KOPT-K1 (cell line): ENCODE data around the gene VPS13D.
"Not testable (repeated sequence)": the region's sequence is repeated elsewhere in the genome, so short reads cannot be mapped to it uniquely, and the experiment has no call there.

Experiments
- H3K27ac ChIP-seq: fragments of 200-600 bp; sonication (generic); 2 replicates; pipeline ENCODE4 v1.5.1; 2016; ENCODE audit warnings: antibody characterized with exemption, mild to moderate bottlenecking, low read depth, low read length; ENCODE audit not compliant: poor library complexity, severe bottlenecking
- H3K36me3 ChIP-seq: fragments of 200-600 bp; sonication (generic); 2 replicates; pipeline ENCODE4 v1.5.1; 2017; ENCODE audit warnings: antibody characterized with exemption, mild to moderate bottlenecking, low read length, moderate library complexity; ENCODE audit not compliant: insufficient read depth
- H3K9me3 ChIP-seq: fragments of 200-600 bp; sonication (generic); 2 replicates; pipeline ENCODE4 v1.5.1; 2017; ENCODE audit warnings: antibody characterized with exemption, low read length, mild to moderate bottlenecking; ENCODE audit not compliant: insufficient read depth, poor library complexity, severe bottlenecking

The VPS13D gene

GRCh38 chr1:12314333-12314903 is 84.6 kb downstream of the VPS13D start:
- peaks cover 91% of the 10 kb centered on the region for H3K36me3 ChIP-seq
- no peaks in the 10 kb centered on the region for H3K9me3 ChIP-seq
- no peak overlapping the region for H3K27ac ChIP-seq

GRCh38 chr1:12315146-12315545 is 85.3 kb downstream of the VPS13D start:
- H3K27ac ChIP-seq = no peak overlapping the region
- H3K36me3 ChIP-seq = peaks cover 91% of the 10 kb centered on the region
- no peaks in the 10 kb centered on the region for H3K9me3 ChIP-seq

GRCh38 chr1:12316331-12316730 is 86.5 kb downstream of the VPS13D start:
- Histone ChIP-seq H3K9me3 (no peaks in the 10 kb centered on the region), H3K36me3 (peaks cover 87% of the 10 kb centered on the region), H3K27ac (no peak overlapping the region)

GRCh38 chr1:12320486-12320885 is 90.7 kb downstream of the VPS13D start:
- no peak overlapping the region for H3K27ac ChIP-seq

GRCh38 chr1:12324423-12324822 is 94.6 kb downstream of the VPS13D start:
- peaks cover 71% of the 10 kb centered on the region for H3K36me3 ChIP-seq
- no peaks in the 10 kb centered on the region for H3K9me3 ChIP-seq
- H3K27ac ChIP-seq = no peak overlapping the region

More at GRCh38 chr1:12320486-12320885, 90.7 kb downstream of the VPS13D start:
- Histone ChIP-seq H3K9me3 (no peaks in the 10 kb centered on the region), H3K36me3 (peaks cover 83% of the 10 kb centered on the region)

GRCh38 chr1:12324973-12325372 is 95.1 kb downstream of the VPS13D start:
- H3K27ac ChIP-seq, H3K9me3 ChIP-seq: not testable (repeated sequence)
- H3K36me3 ChIP-seq = peaks cover 71% of the 10 kb centered on the region

GRCh38 chr1:12326986-12327385 is 97.2 kb downstream of the VPS13D start:
- Histone ChIP-seq H3K36me3 (peaks cover 75% of the 10 kb centered on the region), H3K27ac (no peak overlapping the region)

GRCh38 chr1:12327566-12327965 is 97.7 kb downstream of the VPS13D start:
- no peak overlapping the region for H3K27ac ChIP-seq
- H3K36me3 ChIP-seq = peaks cover 74% of the 10 kb centered on the region

More at GRCh38 chr1:12326986-12327385, 97.2 kb downstream of the VPS13D start:
- no peaks in the 10 kb centered on the region for H3K9me3 ChIP-seq

GRCh38 chr1:12333036-12333785 is 103.4 kb downstream of the VPS13D start:
- Histone ChIP-seq H3K9me3 (no peaks in the 10 kb centered on the region), H3K27ac (no peak overlapping the region), H3K36me3 (peaks cover 87% of the 10 kb centered on the region)

More at GRCh38 chr1:12327566-12327965, 97.7 kb downstream of the VPS13D start:
- no peaks in the 10 kb centered on the region for H3K9me3 ChIP-seq

- Histone ChIP-seq H3K27ac (no peak overlapping the region), H3K36me3 (peaks cover 65% of the 10 kb centered on the region), H3K9me3 (no peaks in the 10 kb centered on the region)
Measured at GRCh38 chr1:12335815-12336214, 106.0 kb downstream of the VPS13D start.

- Histone ChIP-seq H3K27ac (no peak overlapping the region), H3K36me3 (peaks cover 60% of the 10 kb centered on the region), H3K9me3 (no peaks in the 10 kb centered on the region)
Measured at GRCh38 chr1:12336413-12336812, 106.6 kb downstream of the VPS13D start.

- Histone ChIP-seq H3K27ac (no peak overlapping the region), H3K36me3 (peaks cover 54% of the 10 kb centered on the region), H3K9me3 (no peaks in the 10 kb centered on the region)
Measured at GRCh38 chr1:12338017-12338416, 108.2 kb downstream of the VPS13D start.

GRCh38 chr1:12338823-12339222 is 109.0 kb downstream of the VPS13D start:
- no peak overlapping the region for H3K27ac ChIP-seq
- H3K36me3 ChIP-seq = peaks cover 46% of the 10 kb centered on the region
- no peaks in the 10 kb centered on the region for H3K9me3 ChIP-seq

- H3K27ac ChIP-seq = no peak overlapping the region
- H3K36me3 ChIP-seq = peaks cover 41% of the 10 kb centered on the region
- no peaks in the 10 kb centered on the region for H3K9me3 ChIP-seq
Measured at GRCh38 chr1:12339396-12339795, 109.6 kb downstream of the VPS13D start.

GRCh38 chr1:12339811-12340543 is 110.1 kb downstream of the VPS13D start:
- no peaks in the 10 kb centered on the region for H3K9me3 ChIP-seq
- H3K36me3 ChIP-seq = peaks cover 35% of the 10 kb centered on the region
- H3K27ac ChIP-seq = no peak overlapping the region
